ENCODE measurements around the gene EPHX1.
A peak's percentile ranks its signal among the peaks of the same experiment; 100 is the strongest.
"Not testable (repeated sequence)": the region's sequence is repeated elsewhere in the genome, so short reads cannot be mapped to it uniquely, and the experiment has no call there.

The EPHX1 gene

GRCh38 chr1:225881081-225881958 is 71.4 kb downstream of the EPHX1 start:
- no peak for DNase-seq (ENCODE audit: low read depth)

GRCh38 chr1:225881959-225882693 is 72.2 kb downstream of the EPHX1 start, which contains the start of gene TMEM63A:
TMEM63A (minus strand) TSS chr1:225882380; CDS start chr1:225877580, 4,800 bp downstream.
- DNase-seq (ENCODE audit: low read depth) = peak; percentile 81

DNA sequence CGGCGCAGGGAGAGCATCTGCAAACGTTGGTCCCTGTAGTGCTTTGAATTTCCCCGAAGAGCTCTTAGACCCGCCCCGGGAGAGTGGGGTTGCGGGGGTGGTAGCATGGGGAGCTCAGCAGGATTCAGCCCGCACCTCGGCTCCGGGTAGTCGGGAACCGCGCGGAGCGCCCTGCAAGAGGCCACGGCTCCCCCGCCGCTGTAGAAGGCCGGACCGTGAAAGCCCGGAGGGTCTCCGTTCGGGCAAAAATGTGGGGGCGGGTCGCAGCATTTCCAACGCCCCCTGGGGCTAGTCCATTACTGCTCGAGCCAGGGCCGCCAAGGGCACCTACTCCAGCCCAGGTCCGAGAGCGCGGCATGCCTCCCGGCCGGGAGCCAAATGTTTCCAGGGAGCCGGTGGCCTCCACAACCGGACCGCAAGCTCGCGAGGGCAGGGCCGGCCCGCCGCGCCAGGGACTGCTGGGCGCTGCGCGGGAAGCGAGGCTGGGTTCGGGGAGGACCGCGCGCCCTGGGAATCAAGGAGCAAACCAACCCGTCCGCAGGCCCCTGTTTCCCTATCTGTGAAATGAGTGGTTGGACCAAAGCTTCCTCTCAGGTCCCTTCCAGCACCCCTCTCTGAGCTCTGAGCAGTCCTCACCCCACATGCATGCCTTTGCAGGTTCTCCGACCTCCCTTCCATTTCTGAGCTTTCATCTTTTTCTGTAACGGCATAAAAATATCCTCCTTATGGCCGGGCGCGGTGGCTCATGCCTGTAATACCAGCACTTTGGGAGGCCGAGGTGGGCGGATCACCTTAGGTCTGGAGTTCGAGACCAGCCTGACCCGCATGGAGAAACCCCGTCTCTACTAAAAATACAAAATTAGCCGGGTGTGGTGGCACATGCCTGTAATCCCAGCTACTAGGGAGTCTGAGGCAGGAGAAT is 73.0 kb downstream of the EPHX1 start:
- peak; percentile 43 for DNase-seq (ENCODE audit: low read depth)

DNA sequence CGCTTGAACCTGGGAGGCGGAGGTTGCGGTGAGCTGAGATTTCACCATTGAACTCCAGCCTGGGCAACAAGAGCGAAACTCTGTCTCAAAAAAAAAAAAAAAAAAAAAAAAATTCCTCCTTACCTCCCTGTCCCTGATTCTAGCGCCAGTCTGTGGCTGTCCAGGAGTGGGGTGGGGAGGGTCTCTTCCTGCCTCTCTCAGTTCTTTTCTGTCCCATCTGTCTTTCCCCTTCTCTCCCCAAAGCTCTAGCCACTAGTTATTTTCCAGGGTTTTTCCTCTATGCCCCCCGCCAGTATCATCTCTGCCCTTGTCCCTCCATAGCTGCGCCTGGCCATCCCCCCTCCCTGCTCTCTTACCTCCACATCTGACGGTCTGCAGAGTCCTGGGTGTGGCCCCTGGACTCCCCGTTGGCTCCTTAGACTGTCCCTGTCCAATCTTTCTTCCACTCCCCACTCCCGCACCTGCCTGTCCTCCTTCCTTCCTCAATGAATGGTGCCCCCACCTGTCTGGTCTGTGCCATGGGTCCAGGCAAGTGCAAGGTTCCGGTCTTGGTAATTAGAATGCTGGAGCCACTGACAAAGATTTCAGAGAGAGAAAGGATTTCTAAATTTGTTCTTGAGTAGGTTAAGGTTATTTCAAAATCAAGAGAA is 73.8 kb downstream of the EPHX1 start:
- no peak for DNase-seq (ENCODE audit: low read depth)

- DNase-seq (ENCODE audit: low read depth) = no peak
Measured at GRCh38 chr1:225885336-225885735, 75.4 kb downstream of the EPHX1 start.

DNA sequence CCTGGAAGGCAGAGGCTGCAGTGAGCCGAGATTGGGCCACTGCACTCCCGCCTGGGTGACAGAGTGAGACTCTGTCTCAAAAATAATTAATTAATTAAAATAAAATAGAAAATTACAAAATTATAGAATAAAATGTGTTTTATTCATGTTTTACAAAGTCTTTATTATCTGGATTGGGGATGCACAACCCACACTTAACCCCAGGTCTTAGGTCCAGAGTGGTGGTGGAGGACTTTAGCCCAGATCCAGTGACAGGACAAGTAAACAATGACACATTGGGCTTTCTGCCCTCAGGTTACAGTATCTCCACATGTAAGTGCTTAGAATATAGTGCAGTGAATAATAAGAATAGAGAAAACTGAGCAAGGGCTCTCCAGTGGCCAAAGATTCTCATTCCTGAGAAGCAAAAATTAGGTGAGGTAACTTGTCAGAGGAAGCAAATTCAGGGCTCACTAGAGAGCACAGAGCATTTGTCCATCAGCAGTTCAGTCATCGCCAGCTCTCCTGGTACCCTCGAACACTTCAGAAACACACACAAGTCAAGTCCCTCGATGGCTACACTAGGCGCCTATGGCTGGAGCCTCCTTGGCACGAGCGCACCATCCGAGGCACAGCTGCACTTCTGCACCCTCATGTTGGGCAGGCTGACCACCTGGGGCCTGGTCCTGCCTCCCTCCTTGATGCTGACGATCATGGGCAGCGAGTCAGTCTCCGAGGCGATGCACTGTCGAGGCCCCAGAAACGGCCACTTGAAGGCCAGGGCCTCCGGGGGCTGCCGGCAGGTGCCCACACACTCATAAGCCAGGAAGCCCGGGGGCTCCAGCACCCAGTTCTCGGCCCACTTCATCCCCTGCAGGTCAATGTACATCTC is 76.5 kb downstream of the EPHX1 start:
- no peak for DNase-seq (ENCODE audit: low read depth)

- no peak for DNase-seq (ENCODE audit: low read depth)
Measured at GRCh38 chr1:225887030-225887314, 77.0 kb downstream of the EPHX1 start.

GRCh38 chr1:225887554-225888288 is 77.8 kb downstream of the EPHX1 start:
- DNase-seq (ENCODE audit: low read depth) = not testable (repeated sequence)

DNA sequence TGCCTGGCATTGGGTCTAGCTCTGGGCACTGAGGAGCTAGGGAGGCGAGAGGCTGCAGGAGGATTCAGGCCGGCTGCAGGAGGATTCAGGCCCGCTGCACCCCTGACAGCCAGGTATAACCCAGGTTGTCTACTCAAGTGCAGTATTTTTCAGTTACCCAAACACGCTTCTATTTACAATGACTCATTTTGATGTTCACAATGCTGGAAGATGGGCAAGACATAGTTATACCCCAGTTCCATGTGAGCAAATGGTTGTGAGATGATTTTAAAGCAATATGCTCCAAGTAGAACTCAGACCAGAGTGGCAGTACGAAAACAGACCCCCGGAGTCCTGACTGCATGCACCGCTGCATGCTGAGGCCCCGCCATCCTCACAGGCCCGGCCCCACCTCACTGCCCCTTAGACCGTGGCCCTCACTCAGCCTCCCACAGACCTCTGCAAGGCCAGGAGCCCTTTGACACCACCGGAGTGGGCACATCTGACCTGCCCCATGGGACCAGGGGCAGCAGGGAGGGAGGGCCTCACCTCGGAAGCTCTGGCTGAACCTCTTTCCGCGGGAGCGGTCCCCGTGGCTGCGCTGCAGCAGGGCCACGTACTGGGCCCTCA is 78.5 kb downstream of the EPHX1 start:
- DNase-seq (ENCODE audit: low read depth) = no peak

- no peak for DNase-seq (ENCODE audit: low read depth)
Measured at GRCh38 chr1:225888898-225889601, 79.1 kb downstream of the EPHX1 start, which contains the start of gene LEFTY1. LEFTY1 (minus strand) TSS chr1:225889146; CDS start chr1:225889066, 80 bp downstream.

- DNase-seq (ENCODE audit: low read depth) = no peak
Measured at GRCh38 chr1:225889743-225890142, 79.8 kb downstream of the EPHX1 start.

- no peak for DNase-seq (ENCODE audit: low read depth)
Measured at GRCh38 chr1:225890346-225891228, 80.7 kb downstream of the EPHX1 start.

GRCh38 chr1:225891229-225891972 is 81.5 kb downstream of the EPHX1 start:
- DNase-seq (ENCODE audit: low read depth) = no peak

DNA sequence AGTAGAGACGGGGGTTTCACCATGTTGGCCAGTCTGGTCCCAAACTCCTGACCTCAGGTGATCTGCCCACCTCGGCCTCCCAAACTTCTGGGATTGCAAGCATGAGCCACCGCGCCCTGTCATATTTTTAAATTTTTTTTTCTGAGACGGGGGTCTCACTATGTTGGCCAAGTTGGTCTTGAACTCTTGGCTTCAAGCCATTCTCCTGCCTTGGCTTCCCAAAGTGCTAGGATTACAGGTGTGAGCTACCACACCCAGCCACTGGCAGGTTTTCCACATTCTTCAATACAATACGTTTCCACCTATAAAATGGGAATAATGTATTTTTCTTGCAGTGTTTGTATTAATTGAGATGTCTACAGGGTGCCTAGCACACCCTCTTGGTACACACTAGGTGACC is 82.4 kb downstream of the EPHX1 start:
- no peak for DNase-seq (ENCODE audit: low read depth)
